Gastroesophageal sphincter (tissue), 4 donors: ENCODE results near the gene ADCY2. TPM values are rescaled to one million over a fixed set of nuclear protein-coding genes. Genes with fewer than 3 reads are reported as not detected.

Source experiments
- ATAC-seq: fragments of 150-250 bp; one replicate; pipeline ENCODE4 v1.9.1; 2016; ENCODE audit warnings: mild to moderate bottlenecking, moderate library complexity
- H3K27ac ChIP-seq, 4 donors: fragments of 200-600 bp; sonication (generic) in 3 of 4; 1 replicate in 3 of 4; 2 replicates in 1 of 4; pipeline ENCODE4 v1.5.1; 2016 to 2019
- H3K27me3 ChIP-seq: fragments of 200-600 bp; sonication (generic); one replicate; pipeline ENCODE4 v1.5.1; 2019
- H3K36me3 ChIP-seq, 2 donors: fragments of 200-600 bp; sonication (generic); one replicate each; pipeline ENCODE4 v1.5.1; 2019; ENCODE audit warnings: control low read depth in 1 of 2
- H3K4me1 ChIP-seq, 3 donors: fragments of 200-600 bp; sonication (generic); 1 replicate in 2 of 3; 2 replicates in 1 of 3; pipeline ENCODE4 v1.5.1; 2016 to 2019; ENCODE audit warnings: control low read depth in 2 of 3
- H3K4me3 ChIP-seq, 2 donors: fragments of 200-600 bp; sonication (generic); one replicate each; pipeline ENCODE4 v1.5.1; 2019; ENCODE audit warnings: mild to moderate bottlenecking in 1 of 2, moderate library complexity in 1 of 2
- H3K9me3 ChIP-seq, 3 donors: fragments of 200-600 bp; sonication (generic); one replicate each; pipeline ENCODE4 v1.5.1; 2017 to 2019; ENCODE audit warnings: control low read depth in 2 of 3
- CTCF ChIP-seq, 4 experiments: fragments of 200-600 bp in 2 of 4; fragments of 450-650 bp in 2 of 4; sonication (generic) in 1 of 4; IDR thresholded peaks; one replicate each; pipeline ENCODE4 v1.5.1; 2017 to 2019; ENCODE audit warnings: antibody characterized with exemption in 4 of 4, mild to moderate bottlenecking in 2 of 4, moderate library complexity in 2 of 4
- EP300 ChIP-seq: sonication (generic); formaldehyde crosslinking; IDR thresholded peaks from one replicate; pipeline ENCODE4 v1.6.1; 2017; ENCODE audit warnings: antibody characterized with exemption, mild to moderate bottlenecking
- POLR2A ChIP-seq, 2 donors: fragments of 450-650 bp; IDR thresholded peaks; one replicate each; pipeline ENCODE4 v1.6.1; 2017; ENCODE audit warnings: antibody characterized with exemption in 2 of 2, mild to moderate bottlenecking in 2 of 2, moderate library complexity in 1 of 2
- POLR2AphosphoS5 ChIP-seq: sonication (generic); formaldehyde crosslinking; IDR thresholded peaks from one replicate; pipeline ENCODE4 v1.6.1; 2017; ENCODE audit warnings: antibody characterized with exemption
- WGBS, 2 donors: methylation state at CpG; one replicate each; pipeline ENCODE4 v1.1.5; 2018; ENCODE audit warnings: low coverage in 1 of 2; 5-methylcytosine and 5-hydroxymethylcytosine counted together
- total RNA-seq, 4 donors: library from RNA; depleted of rRNA; stranded (reverse); fragments of >200 nt; gene quantifications; one replicate each; pipeline ENCODE4 v1.1.0, GENCODE V29; 2016

ADCY2 gene
- total RNA-seq, 4 donors from 2014 or later = 5.8 to 15.9 (median 8.9) TPM

- H3K36me3 ChIP-seq = peaks cover 10 to 39% of the 10 kb centered on the region in 2 donors
- ATAC-seq = no peak
- no peak overlapping the region for H3K4me3 ChIP-seq
- H3K27ac ChIP-seq = no peak overlapping the region
- 86 to 89% methylated on average over 8 to 9 of the region's 9 CpGs for WGBS, 2 donors
- H3K9me3 ChIP-seq = no peaks in the 10 kb centered on the region
- peaks cover 6 to 34% (median 9%) of the 10 kb centered on the region in 3 donors for H3K4me1 ChIP-seq
- H3K27me3 ChIP-seq = no peaks in the 10 kb centered on the region
- no peak for TF ChIP-seq POLR2AphosphoS5
- TF ChIP-seq CTCF (IDR thresholded peaks at IDR 0.05) = no peak
- TF ChIP-seq EP300 = no peak
- no peak for TF ChIP-seq POLR2A (IDR thresholded peaks at IDR 0.05)
Measured at GRCh38 chr5:7873216-7873615, 477.3 kb downstream of the ADCY2 start.

- TF ChIP-seq POLR2A (IDR thresholded peaks at IDR 0.05) (no peak), EP300 (no peak), CTCF (IDR thresholded peaks at IDR 0.05) (no peak), POLR2AphosphoS5 (no peak)
- H3K36me3 ChIP-seq = peaks cover 11 to 52% of the 10 kb centered on the region in 2 donors
- no peaks in the 10 kb centered on the region for H3K27me3 ChIP-seq
- no peak overlapping the region for H3K4me3 ChIP-seq
- no peak for ATAC-seq
- no peaks in the 10 kb centered on the region for H3K9me3 ChIP-seq
- WGBS, 2 donors = 90 to 100% methylated on average over 2 of the region's 2 CpGs
- peaks cover 6 to 31% (median 9%) of the 10 kb centered on the region in 3 donors for H3K4me1 ChIP-seq
- no peak overlapping the region for H3K27ac ChIP-seq
Measured at GRCh38 chr5:7874639-7875038, 478.7 kb downstream of the ADCY2 start.

GRCh38 chr5:7875151-7875550, 479.2 kb downstream of the ADCY2 start:
- H3K4me3 ChIP-seq = no peak overlapping the region
- H3K9me3 ChIP-seq = no peaks in the 10 kb centered on the region
- H3K27me3 ChIP-seq = no peaks in the 10 kb centered on the region
- ATAC-seq = no peak
- H3K4me1 ChIP-seq = peaks cover 5 to 26% (median 7%) of the 10 kb centered on the region in 3 donors
- no peak overlapping the region for H3K27ac ChIP-seq
- WGBS, 2 donors = 91 to 96% methylated on average over 4 of the region's 4 CpGs
- TF ChIP-seq POLR2AphosphoS5 (no peak), EP300 (no peak), POLR2A (IDR thresholded peaks at IDR 0.05) (no peak), CTCF (IDR thresholded peaks at IDR 0.05) (no peak)
- H3K36me3 ChIP-seq = peaks cover 11 to 57% of the 10 kb centered on the region in 2 donors

GRCh38 chr5:7876867-7877266, 480.9 kb downstream of the ADCY2 start:
- H3K9me3 ChIP-seq = no peaks in the 10 kb centered on the region

More at GRCh38 chr5:7876867-7877266, 480.9 kb downstream of the ADCY2 start:
- Histone ChIP-seq H3K27me3 (no peaks in the 10 kb centered on the region), H3K27ac (no peak overlapping the region), H3K4me1 (peaks cover 0 to 9% (median 0%) of the 10 kb centered on the region in 3 donors), H3K36me3 (peaks cover 11 to 74% of the 10 kb centered on the region in 2 donors), H3K4me3 (no peak overlapping the region)
- 69 to 79% methylated on average over 2 to 3 of the region's 3 CpGs for WGBS, 2 donors
- ATAC-seq = no peak
- TF ChIP-seq CTCF (IDR thresholded peaks at IDR 0.05) (no peak), POLR2AphosphoS5 (no peak), POLR2A (IDR thresholded peaks at IDR 0.05) (no peak), EP300 (no peak)
